SK-N-SH (cell line): ENCODE measurements around the gene AATF. TPM values are rescaled to one million over a fixed set of nuclear protein-coding genes. Genes with fewer than 3 reads are reported as not detected.

Experiments
- CTCF ChIA-PET: fragments of 300-600, 350-600 bp; formaldehyde crosslinking; extraction: SDS; loops from one replicate; lab custom pipeline; 2021; lab: Yijun Ruan, JAX
- POLR2A ChIA-PET: fragments of 350-600 bp; sonication (Branson Sonifier 250); formaldehyde crosslinking; extraction: SDS; loops from one replicate; lab custom pipeline; 2020; ENCODE audit warnings: antibody characterized with exemption, inconsistent platforms; lab: Yijun Ruan, JAX
- DNase-seq: peaks from one replicate; pipeline ENCODE4 v3.0.0; 2012
- H2AFZ ChIP-seq: fragments of 200-600 bp; sonication (generic); 2 replicates; pipeline ENCODE4 v1.8.1; 2016; ENCODE audit warnings: antibody characterized with exemption, mild to moderate bottlenecking, low read depth
- H3F3A ChIP-seq: fragments of 200-600 bp; sonication (generic); replicated peaks from 2 replicates; pipeline ENCODE3; 2016; ENCODE audit warnings: antibody characterized with exemption, mild to moderate bottlenecking; ENCODE audit not compliant: insufficient read depth
- H3K27ac ChIP-seq, 2 experiments: fragments of 200-500 bp in 1 of 2; fragments of 200-600 bp in 1 of 2; sonication (Bioruptor generic) in 1 of 2; sonication (generic), shearing (Covaris generic) in 1 of 2; 2 replicates each; pipeline versions ENCODE4 v1.5.1 to v1.6.1; 2014 to 2016; ENCODE audit warnings: low read depth in 2 of 2, inconsistent platforms in 1 of 2, low read length in 1 of 2, mild to moderate bottlenecking in 1 of 2, mixed read lengths in 1 of 2
- H3K27me3 ChIP-seq: fragments of 200-600 bp; sonication (generic), shearing (Covaris generic); 2 replicates; pipeline ENCODE4 v1.6.1; 2016; ENCODE audit warnings: mixed run types; ENCODE audit not compliant: insufficient read depth
- H3K36me3 ChIP-seq, 2 experiments: fragments of 200-500 bp in 1 of 2; fragments of 200-600 bp in 1 of 2; sonication (Bioruptor generic) in 1 of 2; sonication (generic) in 1 of 2; replicated peaks in 1 of 2; 2 replicates each; pipeline versions ENCODE3 to v1.5.1; 2014 to 2016; ENCODE audit warnings: low read length in 1 of 2, mild to moderate bottlenecking in 1 of 2; ENCODE audit not compliant: insufficient read depth in 2 of 2, control insufficient read depth in 1 of 2
- H3K4me1 ChIP-seq, 2 experiments: fragments of 200-500 bp in 1 of 2; fragments of 200-600 bp in 1 of 2; sonication (Bioruptor generic) in 1 of 2; sonication (generic), shearing (Covaris generic) in 1 of 2; 2 replicates each; pipeline versions ENCODE4 v1.5.1 to v1.6.1; 2014 to 2016; ENCODE audit warnings: low read depth in 1 of 2, low read length in 1 of 2, mixed run types in 1 of 2; ENCODE audit not compliant: insufficient read depth in 2 of 2, control insufficient read depth in 1 of 2
- H3K4me2 ChIP-seq: fragments of 200-600 bp; sonication (generic), shearing (Covaris generic); 2 replicates; pipeline ENCODE4 v1.6.1; 2017; ENCODE audit warnings: mixed run types
- H3K4me3 ChIP-seq, 2 experiments: fragments of 200-500 bp in 1 of 2; fragments of 200-600 bp in 1 of 2; sonication (Bioruptor generic) in 1 of 2; sonication (generic), shearing (Covaris generic) in 1 of 2; 2 replicates each; pipeline versions ENCODE4 v1.5.1 to v1.8.1; 2014 to 2016; ENCODE audit warnings: low read depth in 2 of 2, inconsistent platforms in 1 of 2, low read length in 1 of 2, mild to moderate bottlenecking in 1 of 2, mixed read lengths in 1 of 2, moderate library complexity in 1 of 2
- H3K79me2 ChIP-seq: fragments of 200-600 bp; sonication (generic); 2 replicates; pipeline ENCODE4 v1.8.1; 2017; ENCODE audit warnings: mild to moderate bottlenecking; ENCODE audit not compliant: insufficient read depth
- H3K9ac ChIP-seq: fragments of 200-600 bp; sonication (generic); 2 replicates; pipeline ENCODE4 v1.6.1; 2017; ENCODE audit warnings: mixed run types
- H3K9me2 ChIP-seq: fragments of 200-600 bp; sonication (generic); 2 replicates; pipeline ENCODE4 v1.6.1; 2017; ENCODE audit warnings: mixed run types
- H3K9me3 ChIP-seq: fragments of 200-600 bp; sonication (generic); 2 replicates; pipeline ENCODE4 v1.6.1; 2017; ENCODE audit warnings: mixed run types, mild to moderate bottlenecking, moderate library complexity
- H4K20me1 ChIP-seq: fragments of 200-600 bp; sonication (generic); 2 replicates; pipeline ENCODE4 v1.6.1; 2017; ENCODE audit warnings: mild to moderate bottlenecking, mixed run types; ENCODE audit not compliant: insufficient read depth
- EZH2phosphoT487 ChIP-seq: fragments of 200-600 bp; sonication (generic); IDR thresholded peaks from 2 replicates; pipeline ENCODE4 v1.6.1; 2017; ENCODE audit warnings: low read depth, mixed run types, mild to moderate bottlenecking, antibody characterized with exemption, moderate library complexity, borderline replicate concordance
- FOSL2 ChIP-seq: IDR thresholded peaks from 2 replicates; pipeline ENCODE4 v1.4.0; 2012; ENCODE audit warnings: low read depth, mild to moderate bottlenecking, moderate library complexity, borderline replicate concordance
- JUND ChIP-seq: IDR thresholded peaks from 2 replicates; pipeline ENCODE4 v1.4.0; 2012
- MXI1 ChIP-seq: IDR thresholded peaks from 2 replicates; pipeline ENCODE4 v1.6.1; 2012; ENCODE audit warnings: mild to moderate bottlenecking, low read depth, low read length, improper control_type of control experiment
- NFIC ChIP-seq: IDR thresholded peaks from 2 replicates; pipeline ENCODE4 v1.4.0; 2012; ENCODE audit warnings: borderline replicate concordance
- TAF1 ChIP-seq: IDR thresholded peaks from 2 replicates; pipeline ENCODE4 v1.6.1; 2012; ENCODE audit warnings: low read depth, mild to moderate bottlenecking, low read length, moderate library complexity, borderline replicate concordance
- TCF12 ChIP-seq: IDR thresholded peaks from 2 replicates; pipeline ENCODE4 v1.4.0; 2012
- YY1 ChIP-seq: IDR thresholded peaks from 2 replicates; pipeline ENCODE4 v1.4.0; 2012; ENCODE audit warnings: low read depth, mild to moderate bottlenecking
- WGBS: methylation state at CpG from one replicate; pipeline ENCODE4 v1.1.6; 2017; ENCODE audit warnings: low lambda C conversion rate; 5-methylcytosine and 5-hydroxymethylcytosine counted together
- polyA plus RNA-seq, 3 experiments: library from polyadenylated mRNA; depleted of rRNA; stranded (reverse); fragments of >200 nt; gene quantifications; 2 replicates each; pipeline ENCODE4 v1.2.3, GENCODE V29; 2012
- TF ChIP-seq, protein P1 (sequence below): IDR thresholded peaks from 2 replicates; pipeline ENCODE4 v1.4.0; 2012; ENCODE audit warnings: low read depth
- TF ChIP-seq, protein P2 (sequence below): fragments of 200-600 bp; sonication (generic); IDR thresholded peaks from 2 replicates; pipeline ENCODE4 v1.6.1; 2017; ENCODE audit warnings: antibody characterized with exemption, mild to moderate bottlenecking, moderate library complexity

AATF gene
- polyA plus RNA-seq, 1 of the 3 experiments (the other 2 are of a cell fraction), result 18.8 TPM

DNA sequence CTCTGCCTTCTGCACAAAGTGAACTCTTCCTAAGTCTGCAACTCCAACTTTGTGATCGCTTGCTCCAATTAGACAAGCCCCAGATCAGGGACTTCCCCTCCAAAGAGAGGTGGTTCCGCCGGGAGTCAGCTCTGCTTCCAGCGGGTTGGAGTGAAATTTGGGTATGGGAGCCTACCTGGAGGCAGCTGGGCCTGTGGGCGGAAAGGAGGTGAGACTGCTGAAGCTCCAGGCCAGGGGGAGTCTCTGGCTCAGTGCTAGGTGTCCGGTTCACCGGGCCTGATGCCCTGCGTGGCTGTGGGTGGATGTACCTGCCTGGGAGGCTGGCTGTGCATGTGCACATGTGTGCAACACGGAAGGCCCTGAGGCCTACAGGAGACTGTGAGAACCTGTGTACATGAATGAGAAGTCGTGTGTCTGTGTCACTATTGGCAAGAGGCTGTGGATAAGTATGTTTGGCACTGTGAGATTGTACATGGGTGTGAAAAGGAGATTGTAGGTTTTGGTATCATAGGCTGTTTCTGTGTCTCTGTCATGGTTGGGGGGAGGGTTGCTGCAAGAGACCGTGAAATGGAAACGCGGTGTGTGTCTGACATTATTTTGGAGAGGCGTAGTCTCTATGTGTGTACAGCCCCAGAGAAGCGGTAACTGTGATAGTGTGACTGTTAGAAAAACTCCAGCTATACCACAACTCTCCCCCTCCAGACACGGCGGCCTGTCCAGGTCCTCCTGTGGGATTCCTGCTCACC lies 7.3 kb upstream of the AATF start:
- POLR2A ChIA-PET, result no interaction called here
- WGBS, result 32% methylated on average over 15 of the region's 17 CpGs
- CTCF ChIA-PET, result interaction anchor here (0.6 to 1.4 kb wide), 7 partner anchors 10 to 282 kb away, joined by 3 to 5 read pairs (median 3); no protein-coding TSS in a partner anchor

DNA sequence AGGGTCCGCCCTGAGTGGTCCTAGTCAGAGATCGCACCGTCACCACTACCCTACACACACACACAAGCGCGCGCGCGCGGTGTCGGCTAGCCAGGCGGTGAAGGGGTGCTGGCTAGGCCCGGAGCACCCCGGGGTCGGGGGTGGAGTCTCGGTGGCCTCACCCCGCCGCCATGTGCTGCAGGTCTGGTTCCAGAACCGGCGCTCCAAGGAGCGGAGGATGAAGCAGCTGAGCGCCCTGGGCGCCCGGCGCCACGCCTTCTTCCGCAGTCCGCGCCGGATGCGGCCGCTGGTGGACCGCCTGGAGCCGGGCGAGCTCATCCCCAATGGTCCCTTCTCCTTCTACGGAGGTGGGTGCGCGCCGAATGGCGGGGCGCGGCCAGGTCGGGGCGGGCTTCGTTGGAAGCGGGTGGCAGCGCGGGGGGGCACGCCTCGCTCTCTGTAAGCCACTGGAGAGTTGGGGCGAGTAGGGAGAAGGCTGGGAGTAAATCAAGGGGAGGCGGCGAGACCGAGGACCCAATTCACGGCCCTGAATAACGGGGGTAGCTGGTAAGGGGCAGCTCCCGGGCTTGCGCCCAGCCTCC lies 6.6 kb upstream of the AATF start:
- peak; percentile 76 for DNase-seq
- Histone ChIP-seq H3F3A (peaks cover 15% of the 10 kb centered on the region), H3K4me1 (peaks cover 0 to 15% of the 10 kb centered on the region in 2 experiments; a peak in 2 of 4 replicates), H3K27me3 (peaks cover 96% of the 10 kb centered on the region), H4K20me1 (peaks cover 22% of the 10 kb centered on the region), H3K9ac (no peak overlapping the region), H3K4me2 (peak overlapping the region; percentile 59), H3K9me3 (no peaks in the 10 kb centered on the region), H2AFZ (no peak overlapping the region), H3K36me3 (no peaks in the 10 kb centered on the region), H3K4me3 (peak overlapping the region in 1 of 2 experiments; percentile 22; a peak in 1 of 4 replicates), H3K27ac (no peak overlapping the region), H3K79me2 (no peaks in the 10 kb centered on the region), H3K9me2 (no peaks in the 10 kb centered on the region)
- WGBS, result 44% methylated on average over 24 of the region's 57 CpGs
- ChIA-PET POLR2A (no interaction called here), CTCF (interaction anchor here (0.6 to 1.4 kb wide), 6 partner anchors 10 to 283 kb away, joined by 3 to 5 read pairs (median 3); no protein-coding TSS in a partner anchor)
- no peak for TF ChIP-seq JUND
- TF ChIP-seq TCF12, result no peak
- TF ChIP-seq YY1, result no peak

More for the DNA sequence above, 7.3 kb upstream of the AATF start:
- Histone ChIP-seq H3K9me3 (no peaks in the 10 kb centered on the region), H3K4me2 (no peak overlapping the region), H3K36me3 (no peaks in the 10 kb centered on the region), H3F3A (peaks cover 15% of the 10 kb centered on the region), H4K20me1 (peaks cover 22% of the 10 kb centered on the region), H2AFZ (no peak overlapping the region), H3K27me3 (peaks cover 96% of the 10 kb centered on the region), H3K27ac (no peak overlapping the region), H3K9ac (no peak overlapping the region), H3K79me2 (no peaks in the 10 kb centered on the region), H3K4me3 (no peak overlapping the region; a peak in 1 of 4 replicates), H3K9me2 (no peaks in the 10 kb centered on the region), H3K4me1 (peaks cover 0 to 19% of the 10 kb centered on the region in 2 experiments; a peak in 2 of 4 replicates)
- DNase-seq, result no peak
- no peak for TF ChIP-seq TAF1

DNA sequence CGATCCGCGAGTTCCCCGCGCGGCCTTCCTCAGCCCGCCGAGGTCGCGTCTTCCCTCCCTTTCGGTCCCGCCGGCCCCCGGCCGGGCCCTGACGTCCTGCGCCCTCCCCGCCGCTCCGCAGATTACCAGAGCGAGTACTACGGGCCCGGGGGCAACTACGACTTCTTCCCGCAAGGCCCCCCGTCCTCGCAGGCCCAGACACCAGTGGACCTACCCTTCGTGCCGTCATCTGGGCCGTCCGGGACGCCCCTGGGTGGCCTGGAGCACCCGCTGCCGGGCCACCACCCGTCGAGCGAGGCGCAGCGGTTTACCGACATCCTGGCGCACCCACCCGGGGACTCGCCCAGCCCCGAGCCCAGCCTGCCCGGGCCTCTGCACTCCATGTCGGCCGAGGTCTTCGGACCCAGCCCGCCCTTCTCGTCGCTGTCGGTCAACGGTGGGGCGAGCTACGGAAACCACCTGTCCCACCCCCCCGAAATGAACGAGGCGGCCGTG lies 6.1 kb upstream of the AATF start:
- POLR2A ChIA-PET, result no interaction called here
- peaks cover 0 to 12% of the 10 kb centered on the region in 2 experiments; a peak in 2 of 4 replicates for H3K4me1 ChIP-seq
- no peaks in the 10 kb centered on the region for H3K9me2 ChIP-seq
- no peak overlapping the region for H3K27ac ChIP-seq
- TF ChIP-seq TCF12, result no peak
- TF ChIP-seq, protein P1, sequence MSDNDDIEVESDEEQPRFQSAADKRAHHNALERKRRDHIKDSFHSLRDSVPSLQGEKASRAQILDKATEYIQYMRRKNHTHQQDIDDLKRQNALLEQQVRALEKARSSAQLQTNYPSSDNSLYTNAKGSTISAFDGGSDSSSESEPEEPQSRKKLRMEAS, result no peak
- no peak for TF ChIP-seq FOSL2
- no peak for TF ChIP-seq TAF1
- peak; percentile 95 for TF ChIP-seq EZH2phosphoT487
- TF ChIP-seq MXI1, result no peak
- TF ChIP-seq, protein P2, sequence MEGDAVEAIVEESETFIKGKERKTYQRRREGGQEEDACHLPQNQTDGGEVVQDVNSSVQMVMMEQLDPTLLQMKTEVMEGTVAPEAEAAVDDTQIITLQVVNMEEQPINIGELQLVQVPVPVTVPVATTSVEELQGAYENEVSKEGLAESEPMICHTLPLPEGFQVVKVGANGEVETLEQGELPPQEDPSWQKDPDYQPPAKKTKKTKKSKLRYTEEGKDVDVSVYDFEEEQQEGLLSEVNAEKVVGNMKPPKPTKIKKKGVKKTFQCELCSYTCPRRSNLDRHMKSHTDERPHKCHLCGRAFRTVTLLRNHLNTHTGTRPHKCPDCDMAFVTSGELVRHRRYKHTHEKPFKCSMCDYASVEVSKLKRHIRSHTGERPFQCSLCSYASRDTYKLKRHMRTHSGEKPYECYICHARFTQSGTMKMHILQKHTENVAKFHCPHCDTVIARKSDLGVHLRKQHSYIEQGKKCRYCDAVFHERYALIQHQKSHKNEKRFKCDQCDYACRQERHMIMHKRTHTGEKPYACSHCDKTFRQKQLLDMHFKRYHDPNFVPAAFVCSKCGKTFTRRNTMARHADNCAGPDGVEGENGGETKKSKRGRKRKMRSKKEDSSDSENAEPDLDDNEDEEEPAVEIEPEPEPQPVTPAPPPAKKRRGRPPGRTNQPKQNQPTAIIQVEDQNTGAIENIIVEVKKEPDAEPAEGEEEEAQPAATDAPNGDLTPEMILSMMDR, result no peak
- TF ChIP-seq NFIC, result no peak
- H2AFZ ChIP-seq, result no peak overlapping the region
- H3K9ac ChIP-seq, result no peak overlapping the region
- H3K27me3 ChIP-seq, result peaks cover 96% of the 10 kb centered on the region
- no peaks in the 10 kb centered on the region for H3K36me3 ChIP-seq
- CTCF ChIA-PET, result interaction anchor here (1.0 to 1.4 kb wide), 3 partner anchors 12 to 284 kb away, joined by 3 to 5 read pairs (median 3); no protein-coding TSS in a partner anchor
- peaks cover 14% of the 10 kb centered on the region for H3F3A ChIP-seq
- WGBS, result 47% methylated on average over 41 of the region's 59 CpGs
- peak; percentile 58 for DNase-seq
- no peak overlapping the region; a peak in 1 of 4 replicates for H3K4me3 ChIP-seq
- no peaks in the 10 kb centered on the region for H3K79me2 ChIP-seq
- H3K9me3 ChIP-seq, result no peaks in the 10 kb centered on the region
- no peak overlapping the region for H3K4me2 ChIP-seq
- peaks cover 20% of the 10 kb centered on the region for H4K20me1 ChIP-seq
